ENCODE measurements around the gene MECP2. TPM values are rescaled to one million over a fixed set of nuclear protein-coding genes. Genes with fewer than 3 reads are reported as not detected.

MECP2 gene
- total RNA-seq, 6 experiments from 2014 or later: 14.1 to 18.4 (median 16.0) TPM

- ATAC-seq: no peak
- H3K27me3 ChIP-seq: no peaks in the 10 kb centered on the region
- no peaks in the 10 kb centered on the region for H3K36me3 ChIP-seq
- DNase-seq: no peak
- H3K9me3 ChIP-seq: no peaks in the 10 kb centered on the region
- 60% methylated on average over 4 of the region's 10 CpGs for WGBS (ENCODE audit: insufficient coverage, low coverage, low lambda C conversion rate, missing lambda C conversion rate)
- H3K4me1 ChIP-seq: no peaks in the 10 kb centered on the region
- intact Hi-C loops (cut with DNase I): no loop called here
- H3K4me3 ChIP-seq: no peak overlapping the region
- no peak for TF ChIP-seq POLR2A (IDR thresholded peaks at IDR 0.05)
- no peak for TF ChIP-seq CTCF (IDR thresholded peaks at IDR 0.05)
- H3K27ac ChIP-seq: no peak overlapping the region
Measured at GRCh38 chrX:154140742-154141141, 43.2 kb upstream of the MECP2 start.

DNA sequence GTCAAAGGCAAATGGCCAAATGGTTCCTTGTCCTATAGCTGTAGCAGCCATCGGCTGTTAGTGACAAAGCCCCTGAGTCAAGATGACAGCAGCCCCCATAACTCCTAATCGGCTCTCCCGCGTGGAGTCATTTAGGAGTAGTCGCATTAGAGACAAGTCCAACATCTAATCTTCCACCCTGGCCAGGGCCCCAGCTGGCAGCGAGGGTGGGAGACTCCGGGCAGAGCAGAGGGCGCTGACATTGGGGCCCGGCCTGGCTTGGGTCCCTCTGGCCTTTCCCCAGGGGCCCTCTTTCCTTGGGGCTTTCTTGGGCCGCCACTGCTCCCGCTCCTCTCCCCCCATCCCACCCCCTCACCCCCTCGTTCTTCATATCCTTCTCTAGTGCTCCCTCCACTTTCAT lies 42.7 kb upstream of the MECP2 start:
- Histone ChIP-seq H3K36me3 (no peaks in the 10 kb centered on the region), H3K4me1 (no peaks in the 10 kb centered on the region), H3K4me3 (no peak overlapping the region), H3K27me3 (no peaks in the 10 kb centered on the region), H3K27ac (no peak overlapping the region), H3K9me3 (no peaks in the 10 kb centered on the region)
- intact Hi-C loops (cut with DNase I): no loop called here
- DNase-seq: no peak
- WGBS (ENCODE audit: insufficient coverage, low coverage, low lambda C conversion rate, missing lambda C conversion rate): 59% methylated on average over 3 of the region's 12 CpGs
- no peak for ATAC-seq
- no peak for TF ChIP-seq POLR2A (IDR thresholded peaks at IDR 0.05)
- no peak for TF ChIP-seq CTCF (IDR thresholded peaks at IDR 0.05)

DNA sequence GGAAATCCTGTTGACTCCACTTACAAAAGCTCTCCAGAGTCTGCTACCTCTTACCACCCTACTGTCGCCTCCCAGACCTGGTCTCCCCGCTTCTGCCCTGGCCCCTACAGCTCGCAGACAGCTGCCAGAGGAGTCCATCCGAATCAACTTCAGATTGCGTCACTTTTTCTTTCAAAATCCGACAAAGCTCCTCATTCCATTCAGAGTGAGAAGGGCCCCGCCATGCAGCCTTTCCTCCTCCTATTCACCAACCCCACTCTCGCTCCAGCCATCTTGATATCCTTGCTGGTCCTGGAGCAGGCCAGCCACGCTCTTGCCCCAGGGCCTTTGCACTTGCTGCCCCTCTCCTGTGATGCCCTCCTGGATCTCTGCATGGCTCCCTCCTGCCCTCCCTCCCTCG lies 41.3 kb upstream of the MECP2 start:
- intact Hi-C loops (cut with DNase I): no loop called here
- ATAC-seq: no peak
- Histone ChIP-seq H3K4me3 (no peak overlapping the region), H3K4me1 (no peaks in the 10 kb centered on the region), H3K27me3 (no peaks in the 10 kb centered on the region), H3K9me3 (no peaks in the 10 kb centered on the region), H3K27ac (no peak overlapping the region), H3K36me3 (no peaks in the 10 kb centered on the region)
- no peak for TF ChIP-seq POLR2A (IDR thresholded peaks at IDR 0.05)
- no peak for TF ChIP-seq CTCF (IDR thresholded peaks at IDR 0.05)
- 69% methylated on average over 7 of the region's 10 CpGs for WGBS (ENCODE audit: insufficient coverage, low coverage, low lambda C conversion rate, missing lambda C conversion rate)
- DNase-seq: peak in 1 of 3 donors; percentile 23

GRCh38 chrX:154136627-154137161 lies 39.2 kb upstream of the MECP2 start:
- peak overlapping the region in 2 of 3 donors; percentile 34 to 43 for H3K4me3 ChIP-seq

More at GRCh38 chrX:154136627-154137161, 39.2 kb upstream of the MECP2 start:
- TF ChIP-seq CTCF (IDR thresholded peaks at IDR 0.05) (peak; percentile 58 to 70 (median 68)), POLR2A (IDR thresholded peaks at IDR 0.05) (no peak)
- Histone ChIP-seq H3K4me1 (no peaks in the 10 kb centered on the region), H3K9me3 (no peaks in the 10 kb centered on the region), H3K36me3 (no peaks in the 10 kb centered on the region), H3K27ac (peak overlapping the region in 2 of 3 donors; percentile 28 to 41), H3K27me3 (no peaks in the 10 kb centered on the region)
- intact Hi-C loops (cut with DNase I): no loop called here
- 26% methylated on average over 25 of the region's 44 CpGs for WGBS (ENCODE audit: insufficient coverage, low coverage, low lambda C conversion rate, missing lambda C conversion rate)
- ATAC-seq (peak; percentile 92 to 97 (median 93)), DNase-seq (peak; percentile 60 to 76 (median 72))

All from right lobe of liver (tissue), 6 donors.